Right renal cortex interstitium (tissue), 3 donors: ENCODE results near the gene ATMIN. TPM values are rescaled to one million over a fixed set of nuclear protein-coding genes. Genes with fewer than 3 reads are reported as not detected.

Experiments used
- DNase-seq, 3 donors: peaks; one replicate each; pipeline ENCODE4 v3.0.0-alpha.2; 2013; ENCODE audit warnings: low read depth in 3 of 3, low spot score in 2 of 3
- polyA plus RNA-seq, 3 donors: library from polyadenylated mRNA; unstranded; fragments of 120-200 nt; gene quantifications; one replicate each; pipeline ENCODE4 v1.2.1, GENCODE V29; 2013; ENCODE audit not compliant: insufficient read length in 3 of 3

Gene ATMIN
- polyA plus RNA-seq, 3 donors = 47.0 to 49.9 (median 48.4) TPM

DNA sequence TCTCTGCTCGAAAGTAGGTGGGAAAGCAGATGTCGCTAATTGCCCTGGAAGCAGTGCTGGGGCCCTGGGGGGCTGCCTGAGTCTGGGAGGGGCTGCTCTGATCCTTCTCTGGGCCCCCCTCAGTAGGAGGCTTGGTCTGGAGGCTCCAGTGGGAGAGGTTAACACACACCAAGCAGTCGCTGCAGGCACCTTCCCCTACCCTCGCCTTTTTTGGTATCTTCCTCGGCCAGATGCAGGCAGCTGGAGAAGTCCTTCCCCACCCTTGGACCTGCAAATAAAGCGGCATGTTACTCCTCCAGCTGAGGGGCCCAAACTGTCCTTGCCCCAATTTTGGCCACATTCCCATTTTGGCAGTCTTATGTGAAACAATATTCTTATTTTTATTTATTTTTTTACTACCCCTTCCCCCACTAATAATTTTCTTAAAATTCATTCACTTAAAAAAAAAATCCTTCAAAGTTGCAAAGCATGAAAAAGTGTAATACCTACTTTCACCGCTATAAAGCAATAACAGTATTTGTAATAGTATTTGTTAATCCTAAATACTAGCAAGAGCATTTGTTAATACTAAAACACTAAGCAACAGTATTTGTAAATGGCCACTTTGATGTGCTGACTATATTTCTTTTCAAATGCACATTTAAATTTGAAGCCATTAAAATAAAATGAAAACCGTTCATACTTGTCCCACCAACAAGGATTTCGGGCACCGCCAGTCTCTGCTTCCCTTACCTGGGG, 26.4 kb downstream of the ATMIN start:
- no peak for DNase-seq

DNA sequence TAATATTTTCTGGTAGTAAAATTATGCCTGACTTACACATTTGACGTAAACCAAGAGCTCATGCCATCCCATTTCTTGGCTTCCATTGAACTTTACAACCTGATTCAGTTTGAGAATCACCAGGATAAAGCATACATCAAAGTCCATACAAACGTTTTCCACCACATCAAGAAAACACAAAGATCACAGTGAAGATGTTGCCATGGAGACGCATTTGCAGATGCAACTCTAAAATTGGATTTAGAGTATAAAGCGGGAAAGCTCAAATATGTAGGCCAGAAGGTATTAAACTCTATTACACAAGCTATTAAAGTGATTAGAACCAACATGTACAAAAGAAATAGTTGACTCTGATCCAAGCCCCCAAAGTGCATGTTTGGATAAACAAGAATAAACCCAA, 31.0 kb downstream of the ATMIN start:
- peak in 2 of 3 donors; percentile 14 to 32 for DNase-seq

DNA sequence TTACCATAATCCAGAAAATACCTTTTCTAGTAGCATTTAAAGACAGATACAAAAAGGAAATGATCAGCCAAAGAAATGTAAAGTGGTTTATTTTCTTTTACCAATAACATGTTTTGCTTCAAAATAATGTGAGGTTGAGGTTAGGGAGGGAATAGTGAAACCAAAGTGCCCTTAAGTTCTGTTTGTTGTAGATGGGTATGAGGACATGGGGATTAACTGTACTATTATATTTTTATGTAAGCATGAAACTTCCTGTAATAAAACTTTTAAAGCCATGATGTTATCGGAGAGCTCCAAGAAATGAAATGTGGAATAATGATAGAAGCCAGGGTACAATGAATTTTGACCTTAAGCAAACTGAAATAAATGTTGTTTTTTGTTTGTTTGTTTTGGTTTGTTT, 31.5 kb downstream of the ATMIN start:
- DNase-seq = no peak

DNA sequence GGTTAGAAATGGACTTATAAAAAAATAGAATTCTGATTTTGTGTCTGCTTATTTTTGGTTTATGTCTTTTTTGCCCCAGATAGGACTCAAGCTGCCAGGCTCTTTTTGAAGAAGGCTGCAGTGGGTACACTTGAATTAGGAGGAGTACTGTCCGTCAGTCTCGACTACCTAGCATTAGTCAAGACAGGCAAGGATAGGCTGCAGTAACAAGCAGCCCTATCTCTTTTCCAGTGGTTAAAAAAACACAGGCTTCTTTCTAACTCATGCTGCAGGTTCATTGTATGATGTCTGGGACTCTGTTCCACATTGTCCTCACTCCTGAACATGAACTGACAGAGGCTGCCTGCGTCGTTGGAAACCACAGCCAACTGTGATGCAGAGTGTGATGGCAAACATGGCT, 33.4 kb downstream of the ATMIN start:
- no peak for DNase-seq

- no peak for DNase-seq
Observed at GRCh38 chr16:81070979-81071378, 35.3 kb downstream of the ATMIN start.

DNA sequence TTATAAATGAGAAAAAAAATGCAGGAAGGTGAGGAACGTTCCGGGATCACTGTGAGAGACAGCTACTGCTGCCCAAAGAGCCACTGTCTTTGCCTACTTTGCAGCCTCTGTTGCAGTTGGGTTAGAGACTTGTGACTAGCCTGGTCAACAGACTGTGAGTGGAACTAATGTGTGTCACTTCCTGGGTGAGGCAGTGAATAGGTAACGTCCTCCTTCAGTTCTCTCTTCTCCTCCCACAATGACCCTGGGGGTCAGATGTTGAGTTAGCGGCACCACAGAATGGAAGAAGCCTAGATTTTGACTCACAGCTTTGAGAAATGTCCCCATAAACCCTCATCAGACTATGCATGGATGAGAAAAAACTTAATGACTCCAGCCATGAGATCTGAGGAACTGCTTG, 36.2 kb downstream of the ATMIN start:
- no peak for DNase-seq

- DNase-seq = no peak
Observed at GRCh38 chr16:81073560-81074330, 38.1 kb downstream of the ATMIN start.

DNA sequence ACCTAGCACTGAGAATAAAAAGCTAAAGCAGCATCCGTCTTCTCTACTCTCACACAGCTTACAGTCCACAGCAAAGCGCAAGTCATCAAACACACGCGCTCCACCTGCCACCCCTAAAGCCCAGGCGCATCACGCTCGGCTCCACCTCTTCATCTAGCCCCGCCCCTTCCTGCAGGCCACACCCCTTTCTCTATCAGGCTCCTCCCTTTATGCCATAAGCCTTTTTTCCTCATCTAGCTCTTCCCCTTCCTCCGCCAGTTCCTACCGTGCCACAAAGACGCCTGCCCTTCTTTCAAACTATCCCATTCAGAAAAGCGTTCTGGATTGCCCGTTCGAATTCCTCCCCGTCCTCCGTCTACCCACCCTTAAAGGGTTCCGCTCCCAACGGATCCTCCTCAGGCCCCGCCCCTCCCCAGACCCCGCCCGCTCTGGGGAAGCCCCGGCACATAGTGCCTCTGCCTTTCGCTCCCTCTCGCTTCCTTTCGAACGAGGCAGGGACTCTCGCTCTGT, 41.0 kb downstream of the ATMIN start:
- DNase-seq = peak; percentile 82 to 92 (median 89)

DNA sequence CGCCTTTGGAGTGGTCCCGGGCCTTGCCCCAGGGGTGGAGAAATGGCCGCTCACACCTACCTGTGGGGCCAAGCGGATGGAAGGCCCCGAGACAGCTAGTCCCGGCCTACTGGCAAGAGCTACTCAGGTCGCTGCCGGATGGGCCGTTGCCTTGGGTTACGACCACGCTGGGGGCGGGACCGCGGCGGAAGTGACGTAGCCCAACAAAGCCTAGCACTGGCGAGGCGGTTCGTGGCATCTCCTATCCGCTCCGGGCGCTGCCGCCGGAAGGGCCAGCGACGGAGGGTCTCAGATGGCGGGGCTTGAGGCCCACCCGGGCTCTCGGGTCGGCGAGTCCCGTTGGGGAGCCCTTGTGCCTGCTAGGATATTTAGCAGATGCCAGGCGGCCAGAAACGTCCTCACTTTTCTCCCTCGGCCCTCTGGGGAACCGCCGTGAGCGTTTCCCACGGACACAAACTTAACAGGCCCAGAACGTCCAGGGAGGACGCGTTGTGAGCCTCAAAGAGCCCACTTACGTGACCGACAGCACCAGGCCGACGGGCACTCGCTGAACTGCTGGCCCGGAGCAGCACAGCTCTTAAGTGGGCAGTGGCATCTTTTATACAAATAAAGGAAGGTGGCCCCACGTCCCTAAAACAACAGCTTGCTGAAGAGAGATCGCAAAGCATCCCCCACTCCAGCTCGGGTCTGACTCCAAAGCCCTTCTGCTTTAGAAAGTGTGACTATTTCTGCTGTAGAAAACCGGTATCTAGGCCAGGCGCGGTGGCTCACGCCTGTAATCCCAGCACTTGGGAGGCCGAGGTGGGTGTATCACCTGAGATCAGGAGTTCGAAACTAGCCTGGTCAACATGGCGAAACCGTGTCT, 41.7 kb downstream of the ATMIN start, which contains the start of gene C16orf46:
TSS of gene C16orf46 (minus strand) at position 163 of the 865 bp plus-strand sequence. CDS start 13,283 bp downstream, outside the sequence.
- peak; percentile 92 to 96 (median 94) for DNase-seq

DNA sequence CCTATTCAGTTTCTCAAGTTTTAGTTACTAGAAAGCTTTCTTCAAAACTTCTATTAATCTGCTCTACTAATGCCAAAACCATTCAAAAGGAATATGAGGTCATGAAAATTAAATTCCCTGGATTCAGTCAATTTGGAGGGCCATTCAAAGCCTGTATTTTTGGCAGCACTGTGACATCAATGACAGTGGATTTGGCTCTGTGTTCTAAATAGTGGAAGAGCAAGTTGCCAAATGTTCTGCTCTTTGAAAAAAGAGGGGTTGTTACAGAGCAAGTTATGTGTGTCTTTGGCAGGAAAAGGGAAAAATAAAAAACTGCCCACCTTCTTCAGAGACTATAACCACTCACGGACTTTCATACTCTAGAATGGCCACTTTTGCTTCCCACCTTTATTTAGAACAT, 44.6 kb downstream of the ATMIN start:
- DNase-seq = no peak

- no peak for DNase-seq
Observed at GRCh38 chr16:81081014-81081413, 45.4 kb downstream of the ATMIN start.

DNA sequence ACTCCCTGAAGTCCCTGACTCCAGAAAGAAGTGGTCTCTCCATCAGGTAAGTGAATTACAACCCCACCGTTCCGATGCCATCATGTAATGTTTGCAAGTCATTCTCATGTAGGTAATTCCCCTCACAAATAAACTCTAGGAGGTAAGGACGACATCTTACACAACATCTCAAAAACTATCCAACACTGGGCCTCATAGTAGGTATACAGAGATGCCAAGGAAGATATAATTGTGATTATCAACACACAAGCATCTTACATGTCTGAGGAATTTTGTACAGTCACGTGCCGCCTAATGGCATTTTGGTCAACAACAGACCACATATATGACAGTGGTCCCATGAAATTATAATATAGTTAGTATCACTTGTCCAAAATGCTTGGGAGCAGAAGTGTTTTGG, 53.2 kb downstream of the ATMIN start:
- DNase-seq = no peak

DNA sequence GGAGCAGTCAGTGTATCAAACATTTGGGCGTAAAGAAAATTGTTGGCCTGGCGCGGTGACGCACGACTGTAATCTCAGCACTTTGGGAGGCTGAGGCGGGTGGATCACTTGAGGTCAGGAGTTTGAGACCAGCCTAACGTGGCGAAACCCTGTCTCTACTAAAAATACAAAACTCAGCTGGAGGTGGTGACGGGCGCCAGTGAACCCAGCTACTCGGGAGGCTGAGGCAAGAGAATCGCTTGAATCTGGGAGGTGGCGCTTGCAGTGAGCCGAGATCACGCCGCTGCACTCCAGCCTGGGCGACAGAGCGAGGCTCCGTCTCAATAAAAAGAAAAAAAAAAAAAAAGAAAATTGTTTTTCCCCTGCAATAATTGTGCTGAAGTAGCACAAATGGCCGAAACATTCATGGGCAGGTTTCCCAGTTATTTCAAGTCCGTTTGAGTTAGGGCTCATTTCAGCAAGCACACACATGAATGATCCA, 59.2 kb downstream of the ATMIN start:
- no peak for DNase-seq

GRCh38 chr16:81095653-81095952, 60.0 kb downstream of the ATMIN start:
- no peak for DNase-seq

- DNase-seq = peak; percentile 89 to 95 (median 93)
Observed at GRCh38 chr16:81095953-81096714, 60.5 kb downstream of the ATMIN start, which contains the start of gene GCSH. Gene GCSH (minus strand): TSS chr16:81096395. CDS start chr16:81096278, 117 bp downstream.

GRCh38 chr16:81096715-81097208, 61.1 kb downstream of the ATMIN start:
- DNase-seq = no peak
